Esophagus muscularis mucosa (tissue), 4 donors: ENCODE data around the gene ANO3. TPM values are rescaled to one million over a fixed set of nuclear protein-coding genes. Genes with fewer than 3 reads are reported as not detected.

Source experiments
- DNase-seq: peaks from one replicate; pipeline ENCODE4 v3.0.0-alpha.2; 2017; ENCODE audit errors: extremely low spot score
- H3K27ac ChIP-seq, 4 donors: fragments of 200-600 bp; sonication (generic); replicated peaks in 1 of 4; 1 replicate in 3 of 4; 2 replicates in 1 of 4; pipeline ENCODE4 v1.5.1; 2016 to 2019; ENCODE audit warnings: mild to moderate bottlenecking in 1 of 4
- H3K27me3 ChIP-seq, 4 donors: fragments of 200-600 bp; sonication (generic); one replicate each; pipeline versions ENCODE4 v1.5.1 to v1.6.0; 2016 to 2019
- H3K36me3 ChIP-seq, 4 donors: fragments of 200-600 bp; sonication (generic); one replicate each; pipeline ENCODE4 v1.5.1; 2016 to 2019
- H3K4me1 ChIP-seq, 4 donors: fragments of 200-600 bp; sonication (generic); one replicate each; pipeline ENCODE4 v1.5.1; 2016 to 2019
- H3K4me3 ChIP-seq, 4 donors: fragments of 200-600 bp; sonication (generic); 1 replicate in 2 of 4; 2 replicates in 2 of 4; pipeline ENCODE4 v1.5.1; 2016 to 2019; ENCODE audit warnings: mild to moderate bottlenecking in 4 of 4, moderate library complexity in 1 of 4
- H3K9me3 ChIP-seq, 4 donors: fragments of 200-600 bp; sonication (generic); 1 replicate in 3 of 4; 2 replicates in 1 of 4; pipeline ENCODE4 v1.5.1; 2016 to 2019
- CTCF ChIP-seq, 3 experiments: fragments of 200-600 bp in 2 of 3; fragments of 450-650 bp in 1 of 3; sonication (generic) in 2 of 3; IDR thresholded peaks; one replicate each; pipeline ENCODE4 v1.5.1; 2017 to 2019; ENCODE audit warnings: antibody characterized with exemption in 3 of 3, mild to moderate bottlenecking in 2 of 3, moderate library complexity in 1 of 3
- EP300 ChIP-seq: sonication (generic); formaldehyde crosslinking; IDR thresholded peaks from one replicate; pipeline ENCODE4 v1.6.1; 2017; ENCODE audit warnings: antibody characterized with exemption
- POLR2A ChIP-seq: fragments of 450-650 bp; IDR thresholded peaks from one replicate; pipeline ENCODE4 v1.6.1; 2017; ENCODE audit warnings: antibody characterized with exemption, moderate library complexity, mild to moderate bottlenecking, low read depth
- POLR2AphosphoS5 ChIP-seq, 2 donors: sonication (generic); formaldehyde crosslinking; IDR thresholded peaks; one replicate each; pipeline ENCODE4 v1.6.1; 2017; ENCODE audit warnings: antibody characterized with exemption in 2 of 2
- WGBS: methylation state at CpG from one replicate; pipeline ENCODE4 v1.1.5; 2018; 5-methylcytosine and 5-hydroxymethylcytosine counted together
- intact Hi-C: fragments of 100-400 bp; cut with DNase I; formaldehyde crosslinking; loops from one replicate; pipeline ENCODE4 v1.15.1; 2023
- total RNA-seq, 4 donors: library from RNA; depleted of rRNA; stranded (reverse); fragments of >200 nt; gene quantifications; one replicate each; pipeline versions ENCODE4 v1.1.0 to v1.2.1, GENCODE V29; 2016

Gene ANO3
- total RNA-seq, 4 donors from 2014 or later: 0.17 TPM; not detected in 3

- 100% methylated on average over 1 of the region's 1 CpG for WGBS
- peaks cover 0 to 7% (median 0%) of the 10 kb centered on the region in 4 donors for H3K9me3 ChIP-seq
- no peak overlapping the region for H3K27ac ChIP-seq
Observed at GRCh38 chr11:26365284-26365683, 33.4 kb downstream of the ANO3 start.

DNA sequence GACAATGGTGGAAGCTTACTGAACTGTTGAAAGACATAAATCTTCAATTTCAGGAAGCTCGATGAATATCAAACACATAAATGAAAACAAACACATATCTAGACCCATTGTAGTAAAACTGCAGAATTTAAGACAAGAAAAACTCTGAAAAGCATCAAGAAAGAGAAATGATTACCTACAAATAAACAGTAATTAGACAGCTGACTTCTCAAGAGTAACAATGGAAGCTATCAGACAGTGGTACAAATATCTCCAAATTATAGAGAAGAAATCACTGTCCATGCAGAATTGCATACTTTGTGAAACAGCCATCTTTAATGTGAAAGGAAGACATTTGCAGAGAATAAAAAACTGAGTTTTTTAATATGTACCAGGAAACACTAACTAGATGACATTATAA lies 45.7 kb downstream of the ANO3 start:
- H3K27ac ChIP-seq: no peak overlapping the region
- H3K36me3 ChIP-seq: no peaks in the 10 kb centered on the region
- H3K27me3 ChIP-seq: no peaks in the 10 kb centered on the region
- intact Hi-C loops: no loop called here
- WGBS: 94% methylated on average over 1 of the region's 1 CpG
- peaks cover 0 to 13% (median 2%) of the 10 kb centered on the region in 4 donors for H3K9me3 ChIP-seq
- H3K4me1 ChIP-seq: no peaks in the 10 kb centered on the region
- no peak for TF ChIP-seq POLR2AphosphoS5 (IDR thresholded peaks at IDR 0.05)
- no peak for TF ChIP-seq EP300
- TF ChIP-seq POLR2A: no peak
- no peak for TF ChIP-seq CTCF (IDR thresholded peaks at IDR 0.05)
- no peak overlapping the region for H3K4me3 ChIP-seq
- DNase-seq: no peak

More at GRCh38 chr11:26365284-26365683, 33.4 kb downstream of the ANO3 start:
- TF ChIP-seq EP300: no peak
- no peak for TF ChIP-seq POLR2AphosphoS5 (IDR thresholded peaks at IDR 0.05)
- TF ChIP-seq POLR2A: no peak
- TF ChIP-seq CTCF (IDR thresholded peaks at IDR 0.05): no peak
- Histone ChIP-seq H3K4me3 (no peak overlapping the region), H3K4me1 (no peaks in the 10 kb centered on the region), H3K36me3 (no peaks in the 10 kb centered on the region), H3K27me3 (no peaks in the 10 kb centered on the region)
- intact Hi-C loops: no loop called here
- no peak for DNase-seq

DNA sequence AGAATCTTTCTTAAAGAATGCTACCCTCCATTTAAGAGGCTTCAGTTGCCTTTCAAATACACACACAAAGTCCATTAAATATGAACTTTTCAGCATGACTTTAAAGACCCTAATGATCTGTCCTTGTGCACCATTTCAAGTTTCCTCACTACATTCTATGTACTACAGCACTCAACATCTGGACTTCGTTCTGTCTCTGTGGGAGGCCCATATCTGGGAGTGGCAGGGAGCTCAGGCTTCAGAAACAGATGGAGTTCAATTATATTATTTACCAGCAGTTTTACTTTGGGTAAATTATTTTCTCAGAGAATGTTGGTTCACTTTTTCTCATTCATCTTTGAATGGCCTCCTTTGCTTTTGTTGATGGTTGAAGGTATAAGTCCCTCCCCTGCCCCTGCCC lies 67.4 kb downstream of the ANO3 start:
- 61% methylated on average over 1 of the region's 1 CpG for WGBS
- H3K36me3 ChIP-seq: no peaks in the 10 kb centered on the region
- no peaks in the 10 kb centered on the region for H3K4me1 ChIP-seq
- intact Hi-C loops: no loop called here
- no peak overlapping the region for H3K4me3 ChIP-seq
- no peaks in the 10 kb centered on the region for H3K27me3 ChIP-seq
- peaks cover 0 to 4% (median 0%) of the 10 kb centered on the region in 4 donors for H3K9me3 ChIP-seq
- TF ChIP-seq EP300 (no peak), CTCF (IDR thresholded peaks at IDR 0.05) (no peak), POLR2AphosphoS5 (IDR thresholded peaks at IDR 0.05) (no peak), POLR2A (no peak)
- DNase-seq: no peak
- no peak overlapping the region for H3K27ac ChIP-seq

DNA sequence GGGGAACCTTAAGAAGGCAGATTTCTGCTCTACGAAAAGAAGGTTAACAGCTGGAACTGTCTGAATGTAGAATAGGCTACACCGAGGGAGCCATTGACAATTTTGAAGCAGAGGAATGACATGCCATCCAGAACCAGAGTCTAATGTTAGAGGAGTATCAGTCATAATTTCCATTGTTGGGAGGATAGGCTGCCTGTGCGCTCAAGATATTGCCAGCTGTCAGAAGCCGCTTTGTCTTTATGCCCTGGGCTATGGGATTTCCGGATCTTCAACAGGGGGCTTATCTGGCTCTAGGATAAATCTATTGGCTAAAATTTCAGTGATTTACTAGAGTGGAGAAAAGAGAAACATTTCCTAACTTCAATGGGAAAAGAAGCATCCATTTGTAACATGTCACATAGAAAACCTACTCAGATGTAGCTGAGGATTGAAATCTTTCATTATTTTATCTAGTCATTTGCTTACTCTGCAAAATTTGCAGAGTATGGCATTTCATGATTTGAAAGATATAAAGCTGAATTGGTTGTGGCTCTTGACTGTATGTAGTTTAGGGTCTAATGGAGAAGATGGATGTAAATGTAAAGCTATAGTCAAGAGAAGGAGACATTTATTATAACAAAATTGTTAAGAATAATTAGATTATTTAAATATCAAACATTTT lies 78.9 kb downstream of the ANO3 start:
- Histone ChIP-seq H3K9me3 (no peaks in the 10 kb centered on the region), H3K4me1 (no peaks in the 10 kb centered on the region), H3K27ac (no peak overlapping the region), H3K27me3 (no peaks in the 10 kb centered on the region), H3K4me3 (no peak overlapping the region), H3K36me3 (no peaks in the 10 kb centered on the region)
- intact Hi-C loops: no loop called here
- no peak for DNase-seq
- 73% methylated on average over 5 of the region's 5 CpGs for WGBS
- TF ChIP-seq EP300 (no peak), CTCF (IDR thresholded peaks at IDR 0.05) (no peak), POLR2AphosphoS5 (IDR thresholded peaks at IDR 0.05) (no peak), POLR2A (no peak)

DNA sequence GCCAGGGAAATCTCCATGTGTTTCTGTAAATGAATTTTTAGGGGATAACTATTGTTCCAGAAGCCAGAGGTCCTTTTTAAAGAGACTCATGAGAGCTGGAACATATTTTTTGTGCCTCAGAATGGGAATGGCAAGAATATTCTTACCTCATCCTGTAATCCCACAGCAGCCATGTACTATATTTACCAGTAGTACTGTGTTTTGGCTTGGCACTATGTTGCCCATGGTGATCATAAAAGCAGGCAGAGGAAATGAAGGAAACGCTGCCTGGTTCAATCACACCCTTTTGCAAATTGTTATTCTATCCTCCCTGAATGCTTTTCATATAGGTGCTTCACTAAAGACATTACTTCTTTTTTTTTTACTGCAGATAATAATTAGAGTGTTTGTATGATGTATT lies 81.0 kb downstream of the ANO3 start:
- TF ChIP-seq EP300 (no peak), CTCF (IDR thresholded peaks at IDR 0.05) (no peak), POLR2A (no peak), POLR2AphosphoS5 (IDR thresholded peaks at IDR 0.05) (no peak)
- intact Hi-C loops: no loop called here
- 35% methylated on average over 1 of the region's 1 CpG for WGBS
- H3K27me3 ChIP-seq: no peaks in the 10 kb centered on the region
- H3K27ac ChIP-seq: no peak overlapping the region
- no peak for DNase-seq
- H3K36me3 ChIP-seq: no peaks in the 10 kb centered on the region
- no peak overlapping the region for H3K4me3 ChIP-seq
- H3K4me1 ChIP-seq: peaks cover 0 to 2% (median under 1%) of the 10 kb centered on the region in 4 donors
- H3K9me3 ChIP-seq: no peaks in the 10 kb centered on the region
